Measurements from ENCODE around the gene AP1M1.
"Not testable (repeated sequence)": the region's sequence is repeated elsewhere in the genome, so short reads cannot be mapped to it uniquely, and the experiment has no call there.

The AP1M1 gene

GRCh38 chr19:16283210-16284061, 85.7 kb downstream of the AP1M1 start:
- no peak overlapping the region for H3K4me3 ChIP-seq (ENCODE audit: low read length)
- H3K36me3 ChIP-seq (ENCODE audit: control insufficient read depth, low read depth, low read length): no peaks in the 10 kb centered on the region
- no peaks in the 10 kb centered on the region for H3K9me3 ChIP-seq (ENCODE audit: control insufficient read depth, low read depth, low read length)
- H3K9ac ChIP-seq (ENCODE audit: low read length): no peak overlapping the region
- H3K27ac ChIP-seq (ENCODE audit: low read length): no peak overlapping the region
- no peaks in the 10 kb centered on the region for H3K4me1 ChIP-seq (ENCODE audit: control insufficient read depth, low read depth, low read length)
- no peaks in the 10 kb centered on the region for H3K27me3 ChIP-seq (ENCODE audit: control insufficient read depth, insufficient read depth, low read length)

- H3K4me1 ChIP-seq (ENCODE audit: control insufficient read depth, low read depth, low read length): no peaks in the 10 kb centered on the region
- H3K9ac ChIP-seq (ENCODE audit: low read length): no peak overlapping the region
- H3K9me3 ChIP-seq (ENCODE audit: control insufficient read depth, low read depth, low read length): no peaks in the 10 kb centered on the region
- no peaks in the 10 kb centered on the region for H3K36me3 ChIP-seq (ENCODE audit: control insufficient read depth, low read depth, low read length)
- H3K27me3 ChIP-seq (ENCODE audit: control insufficient read depth, insufficient read depth, low read length): no peaks in the 10 kb centered on the region
- no peak overlapping the region for H3K27ac ChIP-seq (ENCODE audit: low read length)
- no peak overlapping the region for H3K4me3 ChIP-seq (ENCODE audit: low read length)
These were observed 86.8 kb downstream of the AP1M1 start for GRCh38 chr19:16284505-16284904.

- not testable (repeated sequence) for H3K9ac ChIP-seq (ENCODE audit: low read length); H3K27ac ChIP-seq (ENCODE audit: low read length); H3K4me3 ChIP-seq (ENCODE audit: low read length); H3K4me1 ChIP-seq (ENCODE audit: control insufficient read depth, low read depth, low read length); H3K36me3 ChIP-seq (ENCODE audit: control insufficient read depth, low read depth, low read length); H3K9me3 ChIP-seq (ENCODE audit: control insufficient read depth, low read depth, low read length); H3K27me3 ChIP-seq (ENCODE audit: control insufficient read depth, insufficient read depth, low read length)
These were observed 87.4 kb downstream of the AP1M1 start for GRCh38 chr19:16285079-16285478.

- Histone ChIP-seq H3K4me1 (ENCODE audit: control insufficient read depth, low read depth, low read length) (no peaks in the 10 kb centered on the region), H3K9ac (ENCODE audit: low read length) (no peak overlapping the region), H3K27me3 (ENCODE audit: control insufficient read depth, insufficient read depth, low read length) (no peaks in the 10 kb centered on the region), H3K36me3 (ENCODE audit: control insufficient read depth, low read depth, low read length) (no peaks in the 10 kb centered on the region), H3K27ac (ENCODE audit: low read length) (no peak overlapping the region), H3K9me3 (ENCODE audit: control insufficient read depth, low read depth, low read length) (no peaks in the 10 kb centered on the region), H3K4me3 (ENCODE audit: low read length) (no peak overlapping the region)
These were observed 88.2 kb downstream of the AP1M1 start for GRCh38 chr19:16285769-16286498.

GRCh38 chr19:16288544-16288943, 90.8 kb downstream of the AP1M1 start:
- Histone ChIP-seq H3K9me3 (ENCODE audit: control insufficient read depth, low read depth, low read length) (no peaks in the 10 kb centered on the region), H3K4me3 (ENCODE audit: low read length) (no peak overlapping the region), H3K27me3 (ENCODE audit: control insufficient read depth, insufficient read depth, low read length) (no peaks in the 10 kb centered on the region), H3K27ac (ENCODE audit: low read length) (no peak overlapping the region), H3K36me3 (ENCODE audit: control insufficient read depth, low read depth, low read length) (no peaks in the 10 kb centered on the region), H3K4me1 (ENCODE audit: control insufficient read depth, low read depth, low read length) (no peaks in the 10 kb centered on the region), H3K9ac (ENCODE audit: low read length) (no peak overlapping the region)

- Histone ChIP-seq H3K27me3 (ENCODE audit: control insufficient read depth, insufficient read depth, low read length) (no peaks in the 10 kb centered on the region), H3K36me3 (ENCODE audit: control insufficient read depth, low read depth, low read length) (no peaks in the 10 kb centered on the region)
These were observed 91.9 kb downstream of the AP1M1 start for GRCh38 chr19:16289594-16289993.

GRCh38 chr19:16290692-16291091, 93.0 kb downstream of the AP1M1 start:
- Histone ChIP-seq H3K27me3 (ENCODE audit: control insufficient read depth, insufficient read depth, low read length) (no peaks in the 10 kb centered on the region), H3K9ac (ENCODE audit: low read length) (no peak overlapping the region), H3K27ac (ENCODE audit: low read length) (no peak overlapping the region), H3K4me3 (ENCODE audit: low read length) (no peak overlapping the region), H3K36me3 (ENCODE audit: control insufficient read depth, low read depth, low read length) (no peaks in the 10 kb centered on the region), H3K9me3 (ENCODE audit: control insufficient read depth, low read depth, low read length) (no peaks in the 10 kb centered on the region), H3K4me1 (ENCODE audit: control insufficient read depth, low read depth, low read length) (no peaks in the 10 kb centered on the region)

More at GRCh38 chr19:16289594-16289993, 91.9 kb downstream of the AP1M1 start:
- no peak overlapping the region for H3K27ac ChIP-seq (ENCODE audit: low read length)
- H3K4me3 ChIP-seq (ENCODE audit: low read length): no peak overlapping the region
- no peak overlapping the region for H3K9ac ChIP-seq (ENCODE audit: low read length)
- no peaks in the 10 kb centered on the region for H3K9me3 ChIP-seq (ENCODE audit: control insufficient read depth, low read depth, low read length)
- H3K4me1 ChIP-seq (ENCODE audit: control insufficient read depth, low read depth, low read length): no peaks in the 10 kb centered on the region

GRCh38 chr19:16293118-16294091, 95.7 kb downstream of the AP1M1 start:
- no peak overlapping the region for H3K27ac ChIP-seq (ENCODE audit: low read length)
- no peak overlapping the region for H3K9ac ChIP-seq (ENCODE audit: low read length)
- H3K4me3 ChIP-seq (ENCODE audit: low read length): no peak overlapping the region
- no peaks in the 10 kb centered on the region for H3K27me3 ChIP-seq (ENCODE audit: control insufficient read depth, insufficient read depth, low read length)
- H3K9me3 ChIP-seq (ENCODE audit: control insufficient read depth, low read depth, low read length): no peaks in the 10 kb centered on the region
- H3K36me3 ChIP-seq (ENCODE audit: control insufficient read depth, low read depth, low read length): no peaks in the 10 kb centered on the region
- H3K4me1 ChIP-seq (ENCODE audit: control insufficient read depth, low read depth, low read length): no peaks in the 10 kb centered on the region

- no peak overlapping the region for H3K4me3 ChIP-seq (ENCODE audit: low read length)
- no peak overlapping the region for H3K9ac ChIP-seq (ENCODE audit: low read length)
- no peaks in the 10 kb centered on the region for H3K9me3 ChIP-seq (ENCODE audit: control insufficient read depth, low read depth, low read length)
- no peaks in the 10 kb centered on the region for H3K27me3 ChIP-seq (ENCODE audit: control insufficient read depth, insufficient read depth, low read length)
- H3K27ac ChIP-seq (ENCODE audit: low read length): no peak overlapping the region
- H3K4me1 ChIP-seq (ENCODE audit: control insufficient read depth, low read depth, low read length): no peaks in the 10 kb centered on the region
- H3K36me3 ChIP-seq (ENCODE audit: control insufficient read depth, low read depth, low read length): no peaks in the 10 kb centered on the region
These were observed 97.3 kb downstream of the AP1M1 start for GRCh38 chr19:16295057-16295456.

Data from iPS-18a (cell line).